Thoracic aorta (tissue), 2 donors: ENCODE results near the gene TMEM184B. TPM values are rescaled to one million over a fixed set of nuclear protein-coding genes. Genes with fewer than 3 reads are reported as not detected.

ENCODE experiments used
- ATAC-seq: fragments of 150-250 bp; one replicate; pipeline ENCODE4 v1.8.0; 2017; ENCODE audit warnings: low read depth; ENCODE audit not compliant: insufficient number of reproducible peaks, low FRiP score
- DNase-seq: peaks from one replicate; pipeline ENCODE4 v3.0.0-alpha.2; 2020; ENCODE audit warnings: low spot score
- H3K27ac ChIP-seq, 2 donors: fragments of 200-600 bp; sonication (generic); 1 replicate in 1 of 2; 2 replicates in 1 of 2; pipeline ENCODE4 v1.5.1; 2016; ENCODE audit warnings: mild to moderate bottlenecking in 2 of 2, moderate library complexity in 2 of 2
- H3K27me3 ChIP-seq: fragments of 200-600 bp; sonication (generic); replicated peaks from 2 replicates; pipeline ENCODE4 v1.6.0; 2016; ENCODE audit warnings: mild to moderate bottlenecking; ENCODE audit not compliant: insufficient read depth
- H3K36me3 ChIP-seq: fragments of 200-600 bp; sonication (generic); one replicate; pipeline ENCODE4 v1.5.1; 2016
- H3K4me1 ChIP-seq, 2 donors: fragments of 200-600 bp; sonication (generic); 1 replicate in 1 of 2; 2 replicates in 1 of 2; pipeline versions ENCODE4 v1.5.1 to v1.6.0; 2016; ENCODE audit warnings: low read depth in 2 of 2, mild to moderate bottlenecking in 1 of 2; ENCODE audit not compliant: control insufficient read depth in 1 of 2
- H3K4me3 ChIP-seq: fragments of 200-600 bp; sonication (generic); 2 replicates; pipeline ENCODE4 v1.5.1; 2016; ENCODE audit warnings: mild to moderate bottlenecking
- H3K9me3 ChIP-seq: fragments of 200-600 bp; sonication (generic); 2 replicates; pipeline ENCODE4 v1.5.1; 2016
- CTCF ChIP-seq: fragments of 200-600 bp; sonication (generic); IDR thresholded peaks from one replicate; pipeline ENCODE4 v1.5.1; 2019; ENCODE audit warnings: antibody characterized with exemption
- total RNA-seq, 2 donors: library from RNA; depleted of rRNA; stranded (reverse); fragments of >200 nt; gene quantifications; one replicate each; pipeline versions ENCODE4 v1.1.0 to v1.2.3, GENCODE V29; 2016

The TMEM184B gene
- total RNA-seq, 2 donors from 2014 or later: 134 to 254 TPM

DNA sequence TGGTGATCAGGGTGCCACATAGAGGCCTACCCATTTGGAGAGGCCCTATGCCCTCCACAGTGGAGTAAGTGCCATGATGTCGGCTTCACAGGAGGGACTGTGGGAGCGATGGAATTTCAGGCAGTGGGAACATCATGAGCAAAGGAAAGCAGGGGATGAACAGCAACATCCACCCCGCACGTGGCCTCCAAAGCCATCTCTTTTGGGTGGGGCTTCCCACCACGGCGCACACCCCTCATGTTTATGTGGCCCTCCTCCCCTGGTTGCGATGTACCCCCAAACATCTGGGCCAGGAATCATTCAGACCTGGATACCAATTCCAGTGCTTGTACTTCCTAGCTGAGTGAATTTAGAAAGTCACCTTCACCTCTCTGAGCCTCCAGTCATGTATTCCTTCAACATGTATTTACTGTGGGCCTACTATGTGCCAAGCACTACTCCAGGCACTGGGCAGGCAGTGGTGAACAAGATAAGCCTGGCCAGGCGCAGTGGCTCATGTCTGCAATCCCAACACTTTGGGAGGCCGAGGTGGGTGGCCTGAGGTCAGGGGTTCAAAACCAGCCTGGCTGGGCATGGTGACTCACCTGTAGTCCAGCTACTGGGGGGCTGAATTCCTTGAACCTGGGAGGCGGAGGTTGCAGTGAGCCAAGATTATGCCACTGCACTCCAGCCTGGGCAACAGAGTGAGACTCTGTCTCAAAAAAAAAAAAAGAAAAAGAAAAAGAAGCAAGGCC, 72.8 kb downstream of the TMEM184B start:
- no peak overlapping the region for H3K27ac ChIP-seq
- DNase-seq (no peak), ATAC-seq (no peak)
- no peak for TF ChIP-seq CTCF
- no peak overlapping the region for H3K4me3 ChIP-seq
- no peaks in the 10 kb centered on the region for H3K27me3 ChIP-seq
- peaks cover 15 to 20% of the 10 kb centered on the region in 2 donors for H3K4me1 ChIP-seq
- H3K9me3 ChIP-seq: no peaks in the 10 kb centered on the region
- no peaks in the 10 kb centered on the region for H3K36me3 ChIP-seq

- H3K36me3 ChIP-seq: no peaks in the 10 kb centered on the region
- peaks cover 0 to 6% of the 10 kb centered on the region in 2 donors for H3K4me1 ChIP-seq
- no peak for ATAC-seq
- no peaks in the 10 kb centered on the region for H3K27me3 ChIP-seq
- DNase-seq: no peak
- H3K4me3 ChIP-seq: no peak overlapping the region
- H3K9me3 ChIP-seq: no peaks in the 10 kb centered on the region
- H3K27ac ChIP-seq: no peak overlapping the region
- TF ChIP-seq CTCF: no peak
These were observed 75.9 kb downstream of the TMEM184B start for GRCh38 chr22:38196791-38197419.

- DNase-seq: no peak
- TF ChIP-seq CTCF: no peak
- Histone ChIP-seq H3K27ac (no peak overlapping the region), H3K4me1 (peaks cover 0 to 6% of the 10 kb centered on the region in 2 donors), H3K9me3 (no peaks in the 10 kb centered on the region), H3K36me3 (no peaks in the 10 kb centered on the region), H3K4me3 (no peak overlapping the region), H3K27me3 (no peaks in the 10 kb centered on the region)
- ATAC-seq: peak; percentile 22
These were observed 79.2 kb downstream of the TMEM184B start for GRCh38 chr22:38193580-38193979.

GRCh38 chr22:38192475-38192863, 80.3 kb downstream of the TMEM184B start:
- no peak for DNase-seq
- Histone ChIP-seq H3K4me1 (peaks cover 0 to 6% of the 10 kb centered on the region in 2 donors), H3K27ac (no peak overlapping the region), H3K9me3 (no peaks in the 10 kb centered on the region), H3K36me3 (no peaks in the 10 kb centered on the region), H3K27me3 (no peaks in the 10 kb centered on the region), H3K4me3 (no peak overlapping the region)
- no peak for ATAC-seq
- no peak for TF ChIP-seq CTCF

DNA sequence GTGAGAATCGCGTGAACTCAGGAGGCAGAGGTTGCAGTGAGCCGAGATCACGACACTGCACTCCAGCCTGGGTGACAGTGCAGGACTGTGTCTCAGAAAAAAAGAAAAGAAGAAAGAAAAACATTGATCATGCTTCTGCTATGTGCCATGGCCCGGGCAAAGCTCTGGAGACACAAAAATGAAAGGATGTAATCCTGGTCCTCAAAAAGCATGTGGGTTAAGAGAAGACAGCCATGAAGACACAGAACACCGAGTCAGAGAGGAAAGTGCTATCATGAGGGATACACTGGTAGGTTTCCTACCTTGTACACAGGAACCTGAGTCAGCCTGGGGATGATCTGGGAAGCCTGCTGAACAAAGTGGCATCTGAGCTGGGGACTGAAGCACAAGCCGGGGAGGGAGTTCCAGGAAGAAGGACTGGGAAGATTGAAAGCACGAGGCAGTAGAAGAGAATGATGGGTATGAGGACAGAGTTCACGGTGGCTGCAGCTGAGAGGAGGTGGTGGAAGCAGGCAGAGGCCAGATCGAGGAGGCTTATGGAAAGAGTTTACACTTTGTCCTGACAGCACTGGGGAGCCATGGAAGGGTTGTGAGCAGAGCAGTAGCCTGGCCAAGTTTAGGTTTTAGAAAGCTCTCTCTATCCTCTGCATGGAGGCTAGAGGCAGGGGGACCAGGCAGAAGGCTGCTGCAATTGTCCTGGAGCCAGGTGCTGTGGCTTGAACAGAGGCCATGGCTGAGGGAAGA, 80.9 kb downstream of the TMEM184B start:
- Histone ChIP-seq H3K4me3 (no peak overlapping the region), H3K4me1 (peaks cover 0 to 6% of the 10 kb centered on the region in 2 donors), H3K9me3 (no peaks in the 10 kb centered on the region), H3K36me3 (no peaks in the 10 kb centered on the region), H3K27ac (no peak overlapping the region), H3K27me3 (no peaks in the 10 kb centered on the region)
- ATAC-seq (no peak), DNase-seq (no peak)
- TF ChIP-seq CTCF: no peak
